Hepatocyte (in vitro differentiated cells): Measurements from ENCODE around the gene PRMT7. TPM values are rescaled to one million over a fixed set of nuclear protein-coding genes. Genes with fewer than 3 reads are reported as not detected.

Source experiments
- DNase-seq: peaks from one replicate; pipeline ENCODE4 v3.0.0-alpha.2; 2016; ENCODE audit warnings: low spot score
- H2AFZ ChIP-seq: fragments of 200-600 bp; sonication (generic); 2 replicates; pipeline ENCODE4 v1.6.0; 2016; ENCODE audit warnings: antibody characterized with exemption, mild to moderate bottlenecking
- H3K27ac ChIP-seq: fragments of 200-600 bp; sonication (generic); 2 replicates; pipeline ENCODE4 v1.5.1; 2016; ENCODE audit warnings: mild to moderate bottlenecking
- H3K27me3 ChIP-seq: fragments of 200-600 bp; sonication (generic); 2 replicates; pipeline ENCODE4 v1.6.1; 2016
- H3K36me3 ChIP-seq: fragments of 200-600 bp; sonication (generic); replicated peaks from 2 replicates; pipeline ENCODE4 v1.5.1; 2016; ENCODE audit warnings: low read depth; ENCODE audit not compliant: insufficient read depth
- H3K4me1 ChIP-seq: fragments of 200-600 bp; sonication (generic); 2 replicates; pipeline ENCODE4 v1.5.1; 2016; ENCODE audit warnings: mild to moderate bottlenecking, moderate library complexity; ENCODE audit not compliant: insufficient read depth
- H3K4me2 ChIP-seq: fragments of 200-600 bp; sonication (generic); 2 replicates; pipeline ENCODE4 v1.6.0; 2016
- H3K4me3 ChIP-seq: fragments of 200-600 bp; sonication (generic); 2 replicates; pipeline ENCODE4 v1.5.1; 2016; ENCODE audit warnings: mild to moderate bottlenecking
- H3K79me2 ChIP-seq: fragments of 200-600 bp; sonication (generic); 2 replicates; pipeline ENCODE4 v1.6.0; 2017; ENCODE audit warnings: mild to moderate bottlenecking
- H3K9me2 ChIP-seq: fragments of 200-600 bp; sonication (generic); replicated peaks from 2 replicates; pipeline ENCODE4 v1.6.0; 2017; ENCODE audit warnings: mild to moderate bottlenecking; ENCODE audit not compliant: insufficient read depth
- H3K9me3 ChIP-seq: fragments of 200-600 bp; sonication (generic); 2 replicates; pipeline ENCODE4 v1.5.1; 2016; ENCODE audit warnings: low read depth, mild to moderate bottlenecking
- H4K20me1 ChIP-seq: fragments of 200-600 bp; sonication (generic); 2 replicates; pipeline ENCODE4 v1.6.0; 2016; ENCODE audit warnings: mild to moderate bottlenecking; ENCODE audit not compliant: insufficient read depth, poor library complexity, severe bottlenecking
- CTCF ChIP-seq: fragments of 200-600 bp; sonication (generic); IDR thresholded peaks from 2 replicates; pipeline ENCODE4 v1.5.1; 2016; ENCODE audit warnings: antibody characterized with exemption, mild to moderate bottlenecking; ENCODE audit not compliant: poor library complexity
- EZH2 ChIP-seq: fragments of 200-600 bp; sonication (generic); IDR thresholded peaks from 2 replicates; pipeline ENCODE4 v1.6.1; 2016; ENCODE audit warnings: antibody characterized with exemption, mild to moderate bottlenecking, borderline replicate concordance
- EZH2phosphoT487 ChIP-seq: fragments of 200-600 bp; sonication (generic); IDR thresholded peaks from one replicate; pipeline ENCODE4 v1.6.1; 2018; ENCODE audit warnings: antibody characterized with exemption, mild to moderate bottlenecking, low read depth, moderate library complexity; ENCODE audit not compliant: unreplicated experiment, severe bottlenecking
- WGBS: methylation state at CpG from one replicate; pipeline ENCODE4 v1.1.6; 2016; ENCODE audit warnings: low lambda C conversion rate; ENCODE audit errors: missing lambda C conversion rate; 5-methylcytosine and 5-hydroxymethylcytosine counted together
- polyA plus RNA-seq: library from polyadenylated mRNA; unstranded; fragments of >200 nt; fragmentation: Nextera tagmentation; extraction: Ambion mirVana; gene quantifications from 2 replicates; pipeline ENCODE4 v1.2.1, GENCODE V29; 2016
- total RNA-seq: library from RNA; depleted of rRNA; stranded (reverse); fragments of >200 nt; gene quantifications from 2 replicates; pipeline ENCODE4 v1.2.3, GENCODE V29; 2014

The PRMT7 gene
- total and polyA plus RNA-seq, 2 experiments from 2014 or later: 41.1 to 43.6 TPM

- TF ChIP-seq EZH2: no peak
- TF ChIP-seq EZH2phosphoT487: no peak
- TF ChIP-seq CTCF: no peak
- DNase-seq: no peak
- Histone ChIP-seq H3K4me1 (no peaks in the 10 kb centered on the region), H2AFZ (no peak overlapping the region), H3K4me2 (no peak overlapping the region), H3K4me3 (no peak overlapping the region), H3K36me3 (no peaks in the 10 kb centered on the region), H3K9me3 (no peaks in the 10 kb centered on the region), H3K27ac (no peak overlapping the region), H3K9me2 (no peaks in the 10 kb centered on the region), H4K20me1 (no peaks in the 10 kb centered on the region), H3K27me3 (no peaks in the 10 kb centered on the region), H3K79me2 (peaks cover 23% of the 10 kb centered on the region)
- 94% methylated on average over 4 of the region's 4 CpGs for WGBS
Measured at GRCh38 chr16:68282064-68282452, 28.8 kb upstream of the PRMT7 start.

GRCh38 chr16:68283346-68283745 lies 27.5 kb upstream of the PRMT7 start:
- H3K79me2 ChIP-seq: peaks cover 19% of the 10 kb centered on the region
- no peaks in the 10 kb centered on the region for H3K9me3 ChIP-seq
- no peak overlapping the region for H3K4me3 ChIP-seq
- no peaks in the 10 kb centered on the region for H3K4me1 ChIP-seq
- H3K9me2 ChIP-seq: no peaks in the 10 kb centered on the region
- no peaks in the 10 kb centered on the region for H3K36me3 ChIP-seq
- 81% methylated on average over 5 of the region's 5 CpGs for WGBS
- H3K27ac ChIP-seq: no peak overlapping the region
- TF ChIP-seq CTCF (no peak), EZH2phosphoT487 (no peak), EZH2 (no peak)
- no peaks in the 10 kb centered on the region for H3K27me3 ChIP-seq
- no peaks in the 10 kb centered on the region for H4K20me1 ChIP-seq
- H3K4me2 ChIP-seq: no peak overlapping the region
- DNase-seq: no peak
- no peak overlapping the region for H2AFZ ChIP-seq

GRCh38 chr16:68283801-68284598 lies 26.8 kb upstream of the PRMT7 start:
- Histone ChIP-seq H3K9me2 (no peaks in the 10 kb centered on the region), H3K4me3 (no peak overlapping the region), H3K27me3 (no peaks in the 10 kb centered on the region), H3K4me1 (no peaks in the 10 kb centered on the region), H3K79me2 (peaks cover 19% of the 10 kb centered on the region), H2AFZ (no peak overlapping the region), H3K27ac (no peak overlapping the region), H3K9me3 (no peaks in the 10 kb centered on the region), H3K36me3 (no peaks in the 10 kb centered on the region), H3K4me2 (no peak overlapping the region), H4K20me1 (no peaks in the 10 kb centered on the region)
- no peak for DNase-seq
- TF ChIP-seq EZH2phosphoT487 (no peak), EZH2 (no peak), CTCF (no peak)
- WGBS: 89% methylated on average over 9 of the region's 9 CpGs
